GM12878 (cell line): ENCODE data around the gene NES.

Experiments
- EZH2 ChIP-seq: IDR thresholded peaks from 2 replicates; pipeline ENCODE4 v1.6.1; 2012; ENCODE audit warnings: low read depth, mild to moderate bottlenecking, control low read depth, inconsistent platforms, low read length, borderline replicate concordance; ENCODE audit not compliant: control insufficient read depth
- NRF1 ChIP-seq: conservative IDR thresholded peaks from 2 replicates; pipeline ENCODE4 v1.6.1; 2011; ENCODE audit warnings: mild to moderate bottlenecking, low read depth, low read length, improper control_type of control experiment
- RCOR1 ChIP-seq: conservative IDR thresholded peaks from 2 replicates; pipeline ENCODE4 v1.6.1; 2012; ENCODE audit warnings: low read depth, low read length, improper control_type of control experiment
- SIN3A ChIP-seq: IDR thresholded peaks from 2 replicates; pipeline ENCODE4 v1.6.1; 2012; ENCODE audit warnings: low read depth, low read length, improper control_type of control experiment
- SMC3 ChIP-seq: IDR thresholded peaks from 2 replicates; pipeline ENCODE4 v1.6.1; 2011; ENCODE audit warnings: low read length, improper control_type of control experiment, borderline replicate concordance
- YY1 ChIP-seq: IDR thresholded peaks from 2 replicates; pipeline ENCODE4 v1.6.1; 2011; ENCODE audit warnings: low read depth, mild to moderate bottlenecking, low read length
- ZNF274 ChIP-seq: IDR thresholded peaks from one replicate; pipeline ENCODE4 v1.8.0; 2011; ENCODE audit not compliant: insufficient read length, insufficient read depth
- ZZZ3 ChIP-seq: IDR thresholded peaks from 2 replicates; pipeline ENCODE4 v1.6.1; 2011; ENCODE audit warnings: low read depth; ENCODE audit not compliant: control insufficient read depth, insufficient read length
- TF ChIP-seq, protein P1 (sequence below): IDR thresholded peaks from 2 replicates; pipeline ENCODE4 v1.6.1; 2011; ENCODE audit warnings: borderline replicate concordance, low read depth, mild to moderate bottlenecking, moderate library complexity, mixed read lengths, low read length; ENCODE audit not compliant: insufficient read depth; ENCODE audit errors: extremely low read length
- TF ChIP-seq, protein P2 (sequence below), 3 experiments: IDR thresholded peaks in 2 of 3; conservative IDR thresholded peaks in 1 of 3; 2 replicates each; pipeline ENCODE4 v1.5.1; 2011; ENCODE audit warnings: low read depth in 3 of 3, low read length in 3 of 3, mild to moderate bottlenecking in 3 of 3, control low read depth in 2 of 3, moderate library complexity in 2 of 3, inconsistent platforms in 1 of 3, mixed read lengths in 1 of 3; ENCODE audit not compliant: control insufficient read depth in 2 of 3, insufficient read depth in 1 of 3; ENCODE audit errors: extremely low read depth in 1 of 3
- TF ChIP-seq, protein P3 (sequence below): fragments of 450-650 bp; IDR thresholded peaks from 2 replicates; pipeline ENCODE4 v1.6.1; 2017; ENCODE audit warnings: mild to moderate bottlenecking

DNA sequence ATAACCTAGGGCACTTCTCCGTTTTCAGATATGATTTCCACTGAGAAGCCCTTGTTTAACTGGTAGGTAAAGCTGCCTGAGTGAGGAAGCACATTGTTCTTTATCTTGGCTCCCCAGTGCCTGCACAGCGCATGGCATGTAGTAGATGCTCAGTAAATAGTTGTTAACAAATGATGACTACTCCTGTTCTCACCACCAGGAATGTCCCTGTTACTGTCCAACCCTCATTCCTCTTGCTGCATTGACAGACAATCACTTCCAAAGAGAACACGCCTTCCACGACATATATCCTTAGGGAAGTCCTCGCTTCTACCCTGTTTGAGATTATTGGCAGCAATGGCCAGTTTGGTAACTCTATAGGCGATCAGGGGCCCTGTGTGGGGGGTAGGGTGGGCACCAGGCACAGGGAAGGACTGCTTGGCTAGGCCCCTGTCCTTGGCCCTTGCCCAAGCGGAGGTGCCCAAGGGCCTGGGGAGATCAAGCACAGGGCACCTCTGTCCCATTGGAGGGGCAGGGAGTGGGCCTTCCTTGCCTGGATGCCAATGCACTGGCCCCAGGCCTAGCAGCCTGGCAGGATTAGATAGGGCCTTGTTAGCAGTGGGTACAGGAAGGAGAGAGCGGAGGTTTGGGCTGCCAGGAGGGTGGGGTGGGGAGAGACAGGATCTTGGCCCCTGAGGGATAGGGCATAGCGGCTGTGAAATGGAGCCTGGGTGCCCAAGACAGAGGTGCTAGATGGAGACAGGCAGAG, 10.2 kb downstream of the NES start:
- TF ChIP-seq, protein P1, sequence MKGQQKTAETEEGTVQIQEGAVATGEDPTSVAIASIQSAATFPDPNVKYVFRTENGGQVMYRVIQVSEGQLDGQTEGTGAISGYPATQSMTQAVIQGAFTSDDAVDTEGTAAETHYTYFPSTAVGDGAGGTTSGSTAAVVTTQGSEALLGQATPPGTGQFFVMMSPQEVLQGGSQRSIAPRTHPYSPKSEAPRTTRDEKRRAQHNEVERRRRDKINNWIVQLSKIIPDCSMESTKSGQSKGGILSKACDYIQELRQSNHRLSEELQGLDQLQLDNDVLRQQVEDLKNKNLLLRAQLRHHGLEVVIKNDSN: no peak
- TF ChIP-seq YY1 (no peak), ZZZ3 (no peak), SIN3A (no peak), ZNF274 (no peak), EZH2 (no peak), RCOR1 (no peak), SMC3 (no peak), NRF1 (no peak)
- TF ChIP-seq, protein P2, sequence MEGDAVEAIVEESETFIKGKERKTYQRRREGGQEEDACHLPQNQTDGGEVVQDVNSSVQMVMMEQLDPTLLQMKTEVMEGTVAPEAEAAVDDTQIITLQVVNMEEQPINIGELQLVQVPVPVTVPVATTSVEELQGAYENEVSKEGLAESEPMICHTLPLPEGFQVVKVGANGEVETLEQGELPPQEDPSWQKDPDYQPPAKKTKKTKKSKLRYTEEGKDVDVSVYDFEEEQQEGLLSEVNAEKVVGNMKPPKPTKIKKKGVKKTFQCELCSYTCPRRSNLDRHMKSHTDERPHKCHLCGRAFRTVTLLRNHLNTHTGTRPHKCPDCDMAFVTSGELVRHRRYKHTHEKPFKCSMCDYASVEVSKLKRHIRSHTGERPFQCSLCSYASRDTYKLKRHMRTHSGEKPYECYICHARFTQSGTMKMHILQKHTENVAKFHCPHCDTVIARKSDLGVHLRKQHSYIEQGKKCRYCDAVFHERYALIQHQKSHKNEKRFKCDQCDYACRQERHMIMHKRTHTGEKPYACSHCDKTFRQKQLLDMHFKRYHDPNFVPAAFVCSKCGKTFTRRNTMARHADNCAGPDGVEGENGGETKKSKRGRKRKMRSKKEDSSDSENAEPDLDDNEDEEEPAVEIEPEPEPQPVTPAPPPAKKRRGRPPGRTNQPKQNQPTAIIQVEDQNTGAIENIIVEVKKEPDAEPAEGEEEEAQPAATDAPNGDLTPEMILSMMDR (IDR thresholded peaks at IDR 0.05 in 2 of 3, conservative IDR thresholded peaks at IDR 0.05 in 1 of 3; ENCODE audit: control insufficient read depth in 2 of 3, extremely low read depth in 1 of 3, insufficient read depth in 1 of 3, low read depth in 3 of 3, low read length in 3 of 3): no peak
- TF ChIP-seq, protein P3, sequence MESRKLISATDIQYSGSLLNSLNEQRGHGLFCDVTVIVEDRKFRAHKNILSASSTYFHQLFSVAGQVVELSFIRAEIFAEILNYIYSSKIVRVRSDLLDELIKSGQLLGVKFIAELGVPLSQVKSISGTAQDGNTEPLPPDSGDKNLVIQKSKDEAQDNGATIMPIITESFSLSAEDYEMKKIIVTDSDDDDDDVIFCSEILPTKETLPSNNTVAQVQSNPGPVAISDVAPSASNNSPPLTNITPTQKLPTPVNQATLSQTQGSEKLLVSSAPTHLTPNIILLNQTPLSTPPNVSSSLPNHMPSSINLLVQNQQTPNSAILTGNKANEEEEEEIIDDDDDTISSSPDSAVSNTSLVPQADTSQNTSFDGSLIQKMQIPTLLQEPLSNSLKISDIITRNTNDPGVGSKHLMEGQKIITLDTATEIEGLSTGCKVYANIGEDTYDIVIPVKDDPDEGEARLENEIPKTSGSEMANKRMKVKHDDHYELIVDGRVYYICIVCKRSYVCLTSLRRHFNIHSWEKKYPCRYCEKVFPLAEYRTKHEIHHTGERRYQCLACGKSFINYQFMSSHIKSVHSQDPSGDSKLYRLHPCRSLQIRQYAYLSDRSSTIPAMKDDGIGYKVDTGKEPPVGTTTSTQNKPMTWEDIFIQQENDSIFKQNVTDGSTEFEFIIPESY: no peak
